A549 (cell line): Measurements from ENCODE around the gene OR8H2. TPM values are rescaled to one million over a fixed set of nuclear protein-coding genes. Genes with fewer than 3 reads are reported as not detected.
A peak's percentile ranks its signal among the peaks of the same experiment; 100 is the strongest.

Source experiments
- ATAC-seq, 2 experiments: fragments of 200-7000 bp in 1 of 2; fragments of >200 bp in 1 of 2; cut with Nextera tagmentation in 1 of 2; cut with Tn5 transposase in 1 of 2; 3 replicates each; pipeline versions ENCODE4 v1.8.0 to v1.9.1; 2018 to 2020; ENCODE audit warnings: mild to moderate bottlenecking in 1 of 2, moderate library complexity in 1 of 2
- CTCF ChIA-PET: fragments of 300-600 bp; sonication (Branson Sonifier 250); formaldehyde crosslinking; extraction: SDS; loops from one replicate; lab custom pipeline; 2021; ENCODE audit warnings: antibody characterized with exemption, inconsistent platforms; lab: Yijun Ruan, JAX
- POLR2A ChIA-PET: fragments of 350-600 bp; formaldehyde crosslinking; extraction: SDS; loops from one replicate; lab custom pipeline; 2021; ENCODE audit warnings: antibody characterized with exemption, inconsistent platforms; lab: Yijun Ruan, JAX
- DNase-seq, 2 experiments: peaks; one replicate each; pipeline versions ENCODE4 v3.0.0 to v3.0.0-alpha.2; 2011 to 2016; ENCODE audit warnings: low read depth in 1 of 2, low spot score in 1 of 2
- FAIRE-seq: peaks from 2 replicates; lab custom pipeline; 2011; peaks lifted over from hg19 to GRCh38; lab: Jason Lieb, UNC
- H3K27ac ChIP-seq, 2 experiments: fragments of >200 bp; sonication (Bioruptor Twin); formaldehyde crosslinking; 3 replicates each; pipeline ENCODE4 v1.5.1; 2016 to 2017
- H3K4me1 ChIP-seq: fragments of >200 bp; sonication (Bioruptor Twin); formaldehyde crosslinking; 3 replicates; pipeline ENCODE4 v1.6.1; 2016
- H3K4me2 ChIP-seq: fragments of >200 bp; sonication (Bioruptor Twin); formaldehyde crosslinking; 3 replicates; pipeline ENCODE4 v1.6.1; 2016
- H3K4me3 ChIP-seq: fragments of >200 bp; sonication (Bioruptor Twin); formaldehyde crosslinking; 3 replicates; pipeline ENCODE4 v1.5.1; 2016
- H3K9me3 ChIP-seq: fragments of >200 bp; sonication (Bioruptor Twin); formaldehyde crosslinking; 3 replicates; pipeline ENCODE4 v1.6.1; 2016
- CBX2 ChIP-seq: fragments of 200-600 bp; sonication (generic); IDR thresholded peaks from 2 replicates; pipeline ENCODE4 v1.6.1; 2016; ENCODE audit warnings: low read depth, mild to moderate bottlenecking, borderline replicate concordance
- CEBPB ChIP-seq, 2 experiments: fragments of >200 bp in 1 of 2; sonication (Bioruptor Twin) in 1 of 2; formaldehyde crosslinking in 1 of 2; IDR thresholded peaks; 2 replicates each; pipeline ENCODE4 v1.6.1; 2012 to 2016
- EP300 ChIP-seq, 2 experiments: fragments of >200 bp; sonication (Bioruptor Twin); formaldehyde crosslinking; IDR thresholded peaks; 2 replicates in 1 of 2; 3 replicates in 1 of 2; pipeline ENCODE4 v1.6.1; 2016 to 2017
- FOSB ChIP-seq: fragments of 250-450 bp; sonication (Bioruptor Pico); IDR thresholded peaks from 2 replicates; pipeline ENCODE4 v1.5.0; 2020; ENCODE audit warnings: mild to moderate bottlenecking, moderate library complexity
- HEYL ChIP-seq: fragments of 250-450 bp; sonication (Bioruptor Pico); IDR thresholded peaks from 2 replicates; pipeline ENCODE4 v1.8.0; 2021; ENCODE audit warnings: mild to moderate bottlenecking, moderate library complexity
- HOXB13 ChIP-seq: fragments of 250-450 bp; sonication (Bioruptor Pico); IDR thresholded peaks from 2 replicates; pipeline ENCODE4 v1.5.0; 2020; ENCODE audit warnings: low read depth, mild to moderate bottlenecking, moderate library complexity
- MYC ChIP-seq: IDR thresholded peaks from 2 replicates; pipeline ENCODE4 v1.6.1; 2012; ENCODE audit warnings: mild to moderate bottlenecking, inconsistent platforms, low read length, improper control_type of control experiment, borderline replicate concordance
- RAD21 ChIP-seq, 2 experiments: fragments of >200 bp in 1 of 2; sonication (Bioruptor Twin) in 1 of 2; formaldehyde crosslinking in 1 of 2; IDR thresholded peaks in 1 of 2; conservative IDR thresholded peaks in 1 of 2; 2 replicates in 1 of 2; 3 replicates in 1 of 2; pipeline ENCODE4 v1.6.1; 2012 to 2018; ENCODE audit warnings: inconsistent platforms in 1 of 2
- RARB ChIP-seq: fragments of 250-450 bp; sonication (Bioruptor Pico); IDR thresholded peaks from 2 replicates; pipeline ENCODE4 v1.8.0; 2021; ENCODE audit warnings: mild to moderate bottlenecking, moderate library complexity
- RCOR1 ChIP-seq: fragments of 150-350 bp; IDR thresholded peaks from 2 replicates; pipeline ENCODE4 v1.6.1; 2014; ENCODE audit warnings: antibody characterized with exemption, low read length, low read depth
- SMC3 ChIP-seq: fragments of >200 bp; sonication (Bioruptor Twin); formaldehyde crosslinking; IDR thresholded peaks from 3 replicates; pipeline ENCODE4 v1.6.1; 2018; ENCODE audit warnings: inconsistent platforms
- SREBF2 ChIP-seq: fragments of 450-650 bp; IDR thresholded peaks from 2 replicates; pipeline ENCODE4 v1.6.1; 2014; ENCODE audit warnings: mild to moderate bottlenecking, moderate library complexity
- ZSCAN20 ChIP-seq: fragments of 250-450 bp; sonication (Bioruptor Pico); IDR thresholded peaks from 2 replicates; pipeline ENCODE4 v1.8.0; 2022; ENCODE audit warnings: mild to moderate bottlenecking, moderate library complexity
- WGBS: methylation state at CpG from one replicate; pipeline ENCODE4 v1.1.6; 2017; ENCODE audit errors: missing lambda C conversion rate; 5-methylcytosine and 5-hydroxymethylcytosine counted together
- polyA plus RNA-seq, 4 experiments: library from polyadenylated mRNA; depleted of rRNA in 3 of 4; stranded (reverse); fragments of >200 nt; fragmentation: RNase III in 1 of 4; extraction: RNeasy Plus Mini Kit Qiagen cat#74134 plus additional on column Dnase treatment in 1 of 4; gene quantifications; 2 replicates in 3 of 4; 3 replicates in 1 of 4; pipeline ENCODE4 v1.2.3, GENCODE V29; 2011 to 2017
- TF ChIP-seq, protein P1 (sequence below): fragments of >200 bp; sonication (Bioruptor Twin); formaldehyde crosslinking; IDR thresholded peaks from 3 replicates; pipeline ENCODE4 v1.5.1; 2016
- TF ChIP-seq, protein P2 (sequence below): IDR thresholded peaks from 2 replicates; pipeline ENCODE4 v1.6.1; 2012
- TF ChIP-seq, protein P3 (sequence below): IDR thresholded peaks from 2 replicates; pipeline ENCODE4 v1.6.1; 2012
- TF ChIP-seq, protein P4 (sequence below): fragments of >200 bp; sonication (Bioruptor Twin); formaldehyde crosslinking; IDR thresholded peaks from 2 replicates; pipeline ENCODE4 v1.6.1; 2016
- TF ChIP-seq, protein P5 (sequence below): fragments of 200-600 bp; sonication (generic); IDR thresholded peaks from 2 replicates; pipeline ENCODE4 v1.6.1; 2016; ENCODE audit warnings: antibody characterized with exemption, mild to moderate bottlenecking, moderate library complexity

Gene OR8H2
- polyA plus RNA-seq, 2 of the 4 experiments (the other 2 are of a cell fraction) = not detected

DNA sequence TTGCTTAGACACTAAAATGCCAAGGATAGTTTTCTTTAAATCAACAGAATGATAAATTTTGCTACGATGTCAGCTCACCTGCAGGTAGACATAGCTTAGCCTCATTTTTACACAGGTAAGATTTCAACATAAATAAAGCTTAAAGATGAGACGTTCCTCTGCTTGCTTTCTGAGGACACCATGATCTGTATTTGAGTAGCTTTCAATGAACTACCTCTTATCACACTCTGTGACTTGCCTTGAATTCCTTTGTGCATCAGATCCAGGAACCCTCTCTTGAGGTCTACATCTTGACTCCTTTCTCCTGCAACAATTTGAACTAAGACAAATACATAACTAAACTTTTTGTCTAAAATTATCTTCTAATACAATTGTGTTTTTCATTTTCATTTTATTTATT lies 36.5 kb upstream of the OR8H2 start (continued):
- TF ChIP-seq RARB (CRISPR knock-in tag) = no peak

DNA sequence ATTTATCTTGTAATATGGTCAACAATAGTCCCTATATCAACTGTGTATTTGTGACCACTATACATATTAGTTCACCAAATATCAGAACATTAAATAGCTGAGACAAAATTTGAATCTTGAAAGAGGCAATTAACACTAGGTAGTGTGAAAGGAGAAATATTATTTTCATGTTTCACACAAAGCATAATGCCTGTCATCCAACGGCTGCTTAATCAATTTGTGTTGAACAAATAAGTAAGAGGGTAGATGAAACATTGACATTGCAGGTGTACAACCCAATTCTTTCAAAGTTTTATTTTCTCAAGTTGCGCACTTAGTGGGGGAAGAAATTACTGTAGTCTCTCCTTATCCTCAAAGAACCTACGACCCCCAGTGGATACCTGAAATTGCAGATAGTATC lies 13.8 kb upstream of the OR8H2 start:
- ChIA-PET CTCF (no interaction called here), POLR2A (no interaction called here)
- no peak for FAIRE-seq
- ATAC-seq = no peak
- DNase-seq = peak in 1 of 2 experiments; percentile 6
- Histone ChIP-seq H3K27ac (no peak overlapping the region), H3K9me3 (no peaks in the 10 kb centered on the region), H3K4me2 (no peak overlapping the region), H3K4me3 (no peak overlapping the region), H3K4me1 (no peaks in the 10 kb centered on the region)
- WGBS = under 1% methylated on average over 3 of the region's 3 CpGs
- TF ChIP-seq RAD21 (conservative IDR thresholded peaks at IDR 0.05 in 1 of 2, IDR thresholded peaks at IDR 0.05 in 1 of 2) = peak; percentile 47 to 53; a peak in 3 of 5 replicates
- TF ChIP-seq MYC = no peak
- TF ChIP-seq, protein P1, sequence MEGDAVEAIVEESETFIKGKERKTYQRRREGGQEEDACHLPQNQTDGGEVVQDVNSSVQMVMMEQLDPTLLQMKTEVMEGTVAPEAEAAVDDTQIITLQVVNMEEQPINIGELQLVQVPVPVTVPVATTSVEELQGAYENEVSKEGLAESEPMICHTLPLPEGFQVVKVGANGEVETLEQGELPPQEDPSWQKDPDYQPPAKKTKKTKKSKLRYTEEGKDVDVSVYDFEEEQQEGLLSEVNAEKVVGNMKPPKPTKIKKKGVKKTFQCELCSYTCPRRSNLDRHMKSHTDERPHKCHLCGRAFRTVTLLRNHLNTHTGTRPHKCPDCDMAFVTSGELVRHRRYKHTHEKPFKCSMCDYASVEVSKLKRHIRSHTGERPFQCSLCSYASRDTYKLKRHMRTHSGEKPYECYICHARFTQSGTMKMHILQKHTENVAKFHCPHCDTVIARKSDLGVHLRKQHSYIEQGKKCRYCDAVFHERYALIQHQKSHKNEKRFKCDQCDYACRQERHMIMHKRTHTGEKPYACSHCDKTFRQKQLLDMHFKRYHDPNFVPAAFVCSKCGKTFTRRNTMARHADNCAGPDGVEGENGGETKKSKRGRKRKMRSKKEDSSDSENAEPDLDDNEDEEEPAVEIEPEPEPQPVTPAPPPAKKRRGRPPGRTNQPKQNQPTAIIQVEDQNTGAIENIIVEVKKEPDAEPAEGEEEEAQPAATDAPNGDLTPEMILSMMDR = peak; percentile 38
- TF ChIP-seq, protein P2, sequence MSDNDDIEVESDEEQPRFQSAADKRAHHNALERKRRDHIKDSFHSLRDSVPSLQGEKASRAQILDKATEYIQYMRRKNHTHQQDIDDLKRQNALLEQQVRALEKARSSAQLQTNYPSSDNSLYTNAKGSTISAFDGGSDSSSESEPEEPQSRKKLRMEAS = no peak
- TF ChIP-seq SMC3 = peak; percentile 19; the same call in 1 of the 3 replicates

DNA sequence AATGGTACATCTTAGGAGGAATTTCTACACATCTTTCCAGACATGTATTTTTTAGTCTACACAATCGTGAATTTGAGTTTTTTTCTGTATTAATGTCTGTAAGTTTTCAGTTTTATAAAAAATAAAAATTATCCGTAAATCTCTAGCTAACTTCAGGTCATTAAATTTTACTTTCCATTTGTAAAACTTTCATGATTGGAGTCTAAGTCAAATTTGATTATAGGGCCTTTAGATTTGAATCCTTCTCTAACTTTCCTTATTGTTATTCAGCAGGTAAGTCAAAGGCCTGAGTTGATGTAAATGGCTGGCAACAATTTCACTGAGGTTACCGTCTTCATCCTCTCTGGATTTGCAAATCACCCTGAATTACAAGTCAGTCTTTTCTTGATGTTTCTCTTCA lies 10.5 kb upstream of the OR8H2 start, which contains the start of gene OR8I2:
Gene OR8I2, plus strand, starts transcription at position 301 of the 400 bp plus-strand sequence. Its CDS starts 0 bp downstream, at position 301.
- TF ChIP-seq CBX2 (no peak), CEBPB (IDR thresholded peaks at IDR 0.05) (no peak), SREBF2 (no peak)
- ATAC-seq (no peak), FAIRE-seq (no peak), DNase-seq (no peak)
- CTCF ChIA-PET = no interaction called here
- no peaks in the 10 kb centered on the region for H3K4me1 ChIP-seq
- POLR2A ChIA-PET = no interaction called here
- no peak within 1 kb of the TSS for H3K27ac ChIP-seq
- no peak within 1 kb of the TSS for H3K4me2 ChIP-seq
- WGBS = 8% methylated on average over 3 of the region's 3 CpGs
- no peak within 1 kb of the TSS for H3K4me3 ChIP-seq
- H3K9me3 ChIP-seq = no peaks in the 10 kb centered on the region

DNA sequence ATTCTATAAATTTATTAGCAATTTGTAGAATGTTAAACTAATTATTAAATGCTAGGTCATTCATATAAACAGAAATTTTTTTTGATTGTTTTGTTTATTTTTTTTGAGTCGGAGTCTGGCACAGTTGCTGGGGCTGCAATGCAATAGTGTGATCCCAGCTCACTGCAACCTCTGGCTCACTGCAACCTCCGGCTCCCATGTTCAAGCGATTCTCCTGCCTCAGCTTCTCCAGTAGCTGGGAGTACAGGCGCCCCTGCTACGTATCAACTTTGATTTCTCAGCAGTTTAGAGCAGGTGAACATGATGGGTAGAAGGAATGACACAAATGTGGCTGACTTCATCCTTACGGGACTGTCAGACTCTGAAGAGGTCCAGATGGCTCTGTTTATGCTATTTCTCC lies 18.6 kb downstream of the OR8H2 start, which contains the start of gene OR8H3:
Gene OR8H3, plus strand, starts transcription at position 301 of the 400 bp plus-strand sequence. Its CDS starts 0 bp downstream, at position 301.
- Histone ChIP-seq H3K9me3 (no peaks in the 10 kb centered on the region; the same call in 2 of the 3 replicates), H3K4me1 (no peaks in the 10 kb centered on the region), H3K4me3 (no peak within 1 kb of the TSS), H3K4me2 (no peak within 1 kb of the TSS), H3K27ac (no peak within 1 kb of the TSS)
- FAIRE-seq (no peak), DNase-seq (no peak), ATAC-seq (no peak)
- ChIA-PET POLR2A (no interaction called here), CTCF (no interaction called here)
- WGBS = 3% methylated on average over 6 of the region's 6 CpGs
- TF ChIP-seq RCOR1 = no peak
- TF ChIP-seq, protein P3, sequence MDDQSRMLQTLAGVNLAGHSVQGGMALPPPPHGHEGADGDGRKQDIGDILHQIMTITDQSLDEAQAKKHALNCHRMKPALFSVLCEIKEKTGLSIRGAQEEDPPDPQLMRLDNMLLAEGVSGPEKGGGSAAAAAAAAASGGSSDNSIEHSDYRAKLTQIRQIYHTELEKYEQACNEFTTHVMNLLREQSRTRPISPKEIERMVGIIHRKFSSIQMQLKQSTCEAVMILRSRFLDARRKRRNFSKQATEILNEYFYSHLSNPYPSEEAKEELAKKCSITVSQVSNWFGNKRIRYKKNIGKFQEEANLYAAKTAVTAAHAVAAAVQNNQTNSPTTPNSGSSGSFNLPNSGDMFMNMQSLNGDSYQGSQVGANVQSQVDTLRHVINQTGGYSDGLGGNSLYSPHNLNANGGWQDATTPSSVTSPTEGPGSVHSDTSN = no peak
- TF ChIP-seq, protein P4, sequence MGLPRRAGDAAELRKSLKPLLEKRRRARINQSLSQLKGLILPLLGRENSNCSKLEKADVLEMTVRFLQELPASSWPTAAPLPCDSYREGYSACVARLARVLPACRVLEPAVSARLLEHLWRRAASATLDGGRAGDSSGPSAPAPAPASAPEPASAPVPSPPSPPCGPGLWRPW = no peak
- TF ChIP-seq EP300 (IDR thresholded peaks at IDR 0.05) = no peak
- no peak for TF ChIP-seq HOXB13 (CRISPR knock-in tag)
- TF ChIP-seq, protein P5, sequence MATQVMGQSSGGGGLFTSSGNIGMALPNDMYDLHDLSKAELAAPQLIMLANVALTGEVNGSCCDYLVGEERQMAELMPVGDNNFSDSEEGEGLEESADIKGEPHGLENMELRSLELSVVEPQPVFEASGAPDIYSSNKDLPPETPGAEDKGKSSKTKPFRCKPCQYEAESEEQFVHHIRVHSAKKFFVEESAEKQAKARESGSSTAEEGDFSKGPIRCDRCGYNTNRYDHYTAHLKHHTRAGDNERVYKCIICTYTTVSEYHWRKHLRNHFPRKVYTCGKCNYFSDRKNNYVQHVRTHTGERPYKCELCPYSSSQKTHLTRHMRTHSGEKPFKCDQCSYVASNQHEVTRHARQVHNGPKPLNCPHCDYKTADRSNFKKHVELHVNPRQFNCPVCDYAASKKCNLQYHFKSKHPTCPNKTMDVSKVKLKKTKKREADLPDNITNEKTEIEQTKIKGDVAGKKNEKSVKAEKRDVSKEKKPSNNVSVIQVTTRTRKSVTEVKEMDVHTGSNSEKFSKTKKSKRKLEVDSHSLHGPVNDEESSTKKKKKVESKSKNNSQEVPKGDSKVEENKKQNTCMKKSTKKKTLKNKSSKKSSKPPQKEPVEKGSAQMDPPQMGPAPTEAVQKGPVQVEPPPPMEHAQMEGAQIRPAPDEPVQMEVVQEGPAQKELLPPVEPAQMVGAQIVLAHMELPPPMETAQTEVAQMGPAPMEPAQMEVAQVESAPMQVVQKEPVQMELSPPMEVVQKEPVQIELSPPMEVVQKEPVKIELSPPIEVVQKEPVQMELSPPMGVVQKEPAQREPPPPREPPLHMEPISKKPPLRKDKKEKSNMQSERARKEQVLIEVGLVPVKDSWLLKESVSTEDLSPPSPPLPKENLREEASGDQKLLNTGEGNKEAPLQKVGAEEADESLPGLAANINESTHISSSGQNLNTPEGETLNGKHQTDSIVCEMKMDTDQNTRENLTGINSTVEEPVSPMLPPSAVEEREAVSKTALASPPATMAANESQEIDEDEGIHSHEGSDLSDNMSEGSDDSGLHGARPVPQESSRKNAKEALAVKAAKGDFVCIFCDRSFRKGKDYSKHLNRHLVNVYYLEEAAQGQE = no peak
- TF ChIP-seq FOSB = no peak
- TF ChIP-seq ZSCAN20 (CRISPR knock-in tag) = no peak
- TF ChIP-seq HEYL (CRISPR knock-in tag) = no peak
- no peak for TF ChIP-seq SMC3
- TF ChIP-seq MYC = no peak
